GM12878 (cell line): ENCODE measurements around the gene SUFU. TPM values are rescaled to one million over a fixed set of nuclear protein-coding genes. Genes with fewer than 3 reads are reported as not detected.

ENCODE experiments used
- ATAC-seq: fragments of 200-7000 bp; cut with Tn5 transposase; 3 replicates; pipeline ENCODE4 v1.9.1; 2020; ENCODE audit warnings: mild to moderate bottlenecking, moderate library complexity
- BruUV-seq: library from RNA; stranded (reverse); fragments of 400-500 nt; replicated peaks from 2 replicates; lab custom pipeline; 2021; lab: Mats Ljungman, UMichigan
- CTCF ChIA-PET: fragments of 300-600 bp; sonication (Branson Sonifier 250); formaldehyde crosslinking; extraction: SDS; loops from one replicate; lab custom pipeline; 2021; ENCODE audit warnings: inconsistent platforms; lab: Yijun Ruan, JAX
- POLR2A ChIA-PET: fragments of 350-600 bp; formaldehyde crosslinking; extraction: SDS; loops from one replicate; lab custom pipeline; 2021; ENCODE audit warnings: inconsistent platforms; lab: Charles Lee
- RAD21 ChIA-PET: fragments of 300-600 bp; sonication (Branson Sonifier 250); formaldehyde crosslinking; loops from one replicate; lab custom pipeline; 2023; ENCODE audit warnings: antibody characterized with exemption; ENCODE audit not compliant: unreplicated experiment; lab: Charles Lee
- SMC1A ChIA-PET: fragments of 300-600 bp; sonication (Branson Sonifier 250); formaldehyde crosslinking; loops from one replicate; lab custom pipeline; 2023; ENCODE audit not compliant: unreplicated experiment, uncharacterized antibody; lab: Charles Lee
- DNase-seq: peaks from one replicate; pipeline ENCODE4 v3.0.0-alpha.2; 2011; ENCODE audit warnings: low read depth, low spot score
- FAIRE-seq: peaks from 3 replicates; lab custom pipeline; 2011; peaks lifted over from hg19 to GRCh38; lab: Jason Lieb, UNC
- H2AFZ ChIP-seq: 2 replicates; pipeline ENCODE4 v1.6.0; 2011; ENCODE audit warnings: low read depth, low read length, control low read depth; ENCODE audit not compliant: control insufficient read depth
- H3K27ac ChIP-seq: 2 replicates; pipeline ENCODE4 v1.5.1; 2011; ENCODE audit warnings: control low read depth; ENCODE audit not compliant: control insufficient read depth, insufficient read depth
- H3K27me3 ChIP-seq, 2 experiments: replicated peaks in 1 of 2; 2 replicates each; pipeline versions ENCODE4 v1.6.0 to v1.6.1; 2011; ENCODE audit warnings: low read length in 1 of 2; ENCODE audit not compliant: control insufficient read depth in 2 of 2, insufficient read depth in 2 of 2
- H3K36me3 ChIP-seq, 2 experiments: 2 replicates each; pipeline ENCODE4 v1.5.1; 2011; ENCODE audit warnings: low read length in 1 of 2; ENCODE audit not compliant: control insufficient read depth in 2 of 2, insufficient read depth in 2 of 2
- H3K4me1 ChIP-seq: 2 replicates; pipeline ENCODE4 v1.6.1; 2011; ENCODE audit warnings: mild to moderate bottlenecking, low read length, moderate library complexity, mixed read lengths; ENCODE audit not compliant: control insufficient read depth, insufficient read depth
- H3K4me2 ChIP-seq: 2 replicates; pipeline ENCODE4 v1.6.0; 2011; ENCODE audit warnings: control low read depth; ENCODE audit not compliant: control insufficient read depth, insufficient read depth
- H3K4me3 ChIP-seq: fragments of 200-600 bp; sonication (generic); 2 replicates; pipeline ENCODE4 v1.5.1; 2016
- H3K79me2 ChIP-seq: 2 replicates; pipeline ENCODE4 v1.6.0; 2011; ENCODE audit warnings: low read length; ENCODE audit not compliant: control insufficient read depth, insufficient read depth
- H3K9ac ChIP-seq: 2 replicates; pipeline ENCODE4 v1.8.0; 2011; ENCODE audit warnings: low read length, control low read depth, mixed read lengths; ENCODE audit not compliant: control insufficient read depth, insufficient read depth
- H3K9me3 ChIP-seq: replicated peaks from 3 replicates; pipeline ENCODE4 v1.5.1; 2011; ENCODE audit warnings: mild to moderate bottlenecking, low read length; ENCODE audit not compliant: control insufficient read depth, insufficient read depth
- H4K20me1 ChIP-seq: 2 replicates; pipeline ENCODE4 v1.6.0; 2011; ENCODE audit not compliant: control insufficient read depth, insufficient read depth
- BRCA1 ChIP-seq: IDR thresholded peaks from 2 replicates; pipeline ENCODE4 v1.6.1; 2011; ENCODE audit warnings: low read depth, low read length, improper control_type of control experiment
- CEBPB ChIP-seq, 2 experiments: fragments of 150-350 bp in 1 of 2; IDR thresholded peaks; 2 replicates each; pipeline ENCODE4 v1.6.1; 2012 to 2014; ENCODE audit warnings: low read depth in 2 of 2, low read length in 2 of 2, borderline replicate concordance in 1 of 2, inconsistent platforms in 1 of 2
- HDAC6 ChIP-seq: fragments of 200-600 bp; sonication (generic); IDR thresholded peaks from one replicate; pipeline ENCODE4 v1.8.0; 2017; ENCODE audit warnings: antibody characterized with exemption; ENCODE audit not compliant: unreplicated experiment
- IRF3 ChIP-seq: fragments of 450-650 bp; IDR thresholded peaks from 2 replicates; pipeline ENCODE4 v1.6.1; 2014; ENCODE audit warnings: mild to moderate bottlenecking
- JUNB ChIP-seq: IDR thresholded peaks from 2 replicates; pipeline ENCODE4 v1.6.1; 2016; ENCODE audit warnings: antibody characterized with exemption, mild to moderate bottlenecking
- NFIC ChIP-seq: IDR thresholded peaks from 2 replicates; pipeline ENCODE4 v1.6.1; 2012; ENCODE audit warnings: low read depth, mild to moderate bottlenecking, inconsistent platforms, low read length, moderate library complexity
- NR2F1 ChIP-seq: fragments of 450-650 bp; conservative IDR thresholded peaks from 2 replicates; pipeline ENCODE4 v1.6.1; 2017; ENCODE audit warnings: mild to moderate bottlenecking
- PAX5 ChIP-seq: IDR thresholded peaks from 2 replicates; pipeline ENCODE4 v1.6.1; 2011; ENCODE audit warnings: low read depth, low read length, borderline replicate concordance
- PBX3 ChIP-seq: IDR thresholded peaks from 2 replicates; pipeline ENCODE4 v1.6.1; 2011; ENCODE audit warnings: mild to moderate bottlenecking, low read depth, low read length, moderate library complexity; ENCODE audit not compliant: insufficient replicate concordance
- RBBP5 ChIP-seq: fragments of 200-600 bp; sonication (generic); conservative IDR thresholded peaks from 2 replicates; pipeline ENCODE4 v1.6.1; 2016
- RELA ChIP-seq: fragments of 450-650 bp; IDR thresholded peaks from 2 replicates; pipeline ENCODE4 v1.8.0; 2014; ENCODE audit warnings: borderline replicate concordance; ENCODE audit not compliant: partially characterized antibody
- RUNX3 ChIP-seq: IDR thresholded peaks from 2 replicates; pipeline ENCODE4 v1.6.1; 2012; ENCODE audit warnings: low read length, inconsistent platforms
- SIN3A ChIP-seq: IDR thresholded peaks from 2 replicates; pipeline ENCODE4 v1.6.1; 2012; ENCODE audit warnings: low read depth, low read length, improper control_type of control experiment
- SMAD1 ChIP-seq: fragments of 450-650 bp; IDR thresholded peaks from 2 replicates; pipeline ENCODE4 v1.6.1; 2018; ENCODE audit warnings: mild to moderate bottlenecking, low read depth; ENCODE audit not compliant: partially characterized antibody
- ZBTB40 ChIP-seq: fragments of 450-650 bp; IDR thresholded peaks from 2 replicates; pipeline ENCODE4 v1.6.1; 2016; ENCODE audit warnings: mild to moderate bottlenecking, moderate library complexity, borderline replicate concordance
- ZNF207 ChIP-seq: fragments of 450-650 bp; IDR thresholded peaks from 2 replicates; pipeline ENCODE4 v1.6.1; 2014; ENCODE audit warnings: antibody characterized with exemption, mild to moderate bottlenecking, borderline replicate concordance
- ZNF24 ChIP-seq: fragments of 450-650 bp; IDR thresholded peaks from 2 replicates; pipeline ENCODE4 v1.6.1; 2017; ENCODE audit warnings: antibody characterized with exemption, mild to moderate bottlenecking
- WGBS: methylation state at CpG from one replicate; pipeline ENCODE4 v1.1.6; 2016; ENCODE audit warnings: low lambda C conversion rate; ENCODE audit not compliant: insufficient replicate concordance, insufficient coverage; ENCODE audit errors: missing lambda C conversion rate; 5-methylcytosine and 5-hydroxymethylcytosine counted together
- in situ Hi-C: fragments of 300-500 bp; cut with MboI; formaldehyde crosslinking; loops from 9 replicates; pipeline ENCODE4 v1.14.3; 2018; ENCODE audit warnings: mixed read lengths
- intact Hi-C: fragments of 100-400 bp; cut with micrococcal nuclease; formaldehyde crosslinking; loops from one replicate; pipeline ENCODE4 v1.14.2; 2022; ENCODE audit not compliant: unreplicated experiment
- polyA plus RNA-seq, 11 experiments: library from polyadenylated mRNA; depleted of rRNA in 4 of 11; unstranded in 6 of 11; stranded (reverse) in 5 of 11; fragments of >200 nt; fragmentation: Nextera tagmentation in 4 of 11; fragmentation: Illumina TruSeq in 1 of 11; extraction: Ambion mirVana in 4 of 11; extraction: Trizol in 1 of 11; gene quantifications; 1 replicate in 1 of 11; 2 replicates in 10 of 11; pipeline versions ENCODE4 v1.2.1 to v1.2.3, GENCODE V29; 2011 to 2016; ENCODE audit warnings: inconsistent platforms in 2 of 11, missing spikeins in 2 of 11, low read depth in 1 of 11
- total RNA-seq, 4 experiments: library from RNA; depleted of rRNA in 3 of 4; stranded (reverse); fragments of >200 nt in 3 of 4; fragmentation: Illumina TruSeq in 1 of 4; extraction: Trizol in 1 of 4; gene quantifications; 2 replicates each; pipeline versions ENCODE4 v1.2.1 to v1.2.3, GENCODE V29; 2013 to 2021

SUFU gene
- total and polyA plus RNA-seq, 10 of the 15 experiments (the other 5 are each of a cell fraction or from before 2014, with no cell fraction given): 0.68 to 7.7 (median 2.4) TPM

DNA sequence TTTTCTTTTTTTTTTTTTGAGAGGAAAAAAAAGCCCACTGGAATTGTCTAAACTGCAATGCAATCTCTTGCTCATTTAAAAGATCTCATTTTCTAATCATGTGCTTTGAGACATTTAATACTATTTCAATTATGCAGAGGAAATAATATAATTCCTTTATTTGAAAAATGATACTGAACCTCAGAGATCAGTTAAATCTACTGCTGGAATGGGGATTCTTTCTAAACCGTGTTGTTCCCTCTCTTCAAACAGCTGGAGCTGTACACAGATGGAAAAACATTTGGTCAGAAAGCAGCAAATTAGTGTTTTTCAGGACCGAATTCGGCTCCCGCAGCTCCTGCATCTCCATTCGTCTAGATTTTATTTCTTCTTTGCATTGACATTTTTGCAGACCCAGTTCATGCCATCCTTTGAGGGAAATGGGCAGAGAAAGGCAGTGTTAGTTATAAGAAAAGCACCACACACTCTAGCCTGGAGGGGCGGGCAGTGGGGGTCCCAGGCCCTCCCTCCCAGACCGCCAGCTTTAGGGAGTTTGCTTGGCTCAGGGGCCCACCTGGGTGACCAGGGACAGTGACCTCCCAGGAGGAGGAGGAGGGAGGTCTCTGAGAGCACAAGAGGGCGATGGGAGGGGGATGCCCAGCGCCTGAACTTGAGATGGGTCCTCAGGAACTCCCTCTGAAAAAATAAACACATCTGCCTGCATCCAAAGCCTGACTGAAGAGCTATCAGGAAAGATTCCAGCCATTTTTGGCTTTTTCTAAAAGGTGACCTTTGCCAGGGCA, 173.0 kb downstream of the SUFU start:
- intact Hi-C loops: no loop called here
- ChIA-PET CTCF (interaction anchor here (1.1 to 8.7 kb wide), 10 partner anchors 14 to 226 kb away, joined by 3 to 128 read pairs (median 18); partner anchors contain the start of genes ACTR1A, ARL3, SFXN2 and SUFU), SMC1A (interaction anchor here (0.8 to 8.2 kb wide), 15 partner anchors 10 to 113 kb away, joined by 3 to 140 read pairs (median 5); partner anchors contain the start of genes ARL3, SFXN2, TRIM8 and WBP1L), RAD21 (interaction anchor here (1.1 to 8.4 kb wide), 11 partner anchors 10 to 193 kb away, joined by 3 to 140 read pairs (median 7); partner anchors contain the start of genes ARL3, AS3MT, SFXN2 and SUFU), POLR2A (interaction anchor here (0.6 to 7.3 kb wide), 11 partner anchors 8 to 291 kb away, joined by 4 to 151 read pairs (median 9); partner anchors contain the start of genes ARL3, SFXN2 and TRIM8)
- DNase-seq: no peak
- WGBS: 82% methylated on average over 9 of the region's 9 CpGs
- H3K79me2 ChIP-seq: no peaks in the 10 kb centered on the region
- no peak overlapping the region for H3K9ac ChIP-seq
- H3K36me3 ChIP-seq: peaks cover 0 to 2% of the 10 kb centered on the region in 2 experiments; a peak in 1 of 4 replicates
- no peak overlapping the region for H3K4me3 ChIP-seq
- in situ Hi-C loops: no loop called here
- H3K9me3 ChIP-seq: no peaks in the 10 kb centered on the region
- FAIRE-seq: no peak
- ATAC-seq: no peak
- no peak overlapping the region for H3K27ac ChIP-seq
- peaks cover 29% of the 10 kb centered on the region for H3K4me1 ChIP-seq
- H2AFZ ChIP-seq: no peak overlapping the region
- BruUV-seq: no TSS peak
- no peaks in the 10 kb centered on the region for H3K27me3 ChIP-seq
- H4K20me1 ChIP-seq: no peaks in the 10 kb centered on the region
- H3K4me2 ChIP-seq: no peak overlapping the region
- TF ChIP-seq RUNX3: no peak
- TF ChIP-seq RELA: no peak
- no peak for TF ChIP-seq HDAC6
- TF ChIP-seq ZBTB40: no peak
- no peak for TF ChIP-seq ZNF24
- no peak for TF ChIP-seq NR2F1
- TF ChIP-seq PAX5: no peak
- no peak for TF ChIP-seq BRCA1
- no peak for TF ChIP-seq CEBPB (IDR thresholded peaks at IDR 0.05; ENCODE audit: borderline replicate concordance in 1 of 2, low read depth in 2 of 2, low read length in 2 of 2)
- TF ChIP-seq IRF3: no peak
- TF ChIP-seq ZNF207: no peak
- TF ChIP-seq PBX3: no peak
- no peak for TF ChIP-seq JUNB
- no peak for TF ChIP-seq SIN3A
- TF ChIP-seq SMAD1: no peak
- TF ChIP-seq RBBP5: no peak
- no peak for TF ChIP-seq NFIC
